Stomach (tissue), 9 donors: Measurements from ENCODE around the gene PET100. TPM values are rescaled to one million over a fixed set of nuclear protein-coding genes. Genes with fewer than 3 reads are reported as not detected.

Source experiments
- DNase-seq, 2 donors: peaks; one replicate each; pipeline versions ENCODE4 v3.0.0 to v3.0.0-alpha.2; 2013 to 2019
- H3K27ac ChIP-seq, 5 donors: fragments of 200-600 bp in 4 of 5; sonication (generic) in 4 of 5; one replicate each; pipeline ENCODE4 v1.5.1; 2013 to 2019; ENCODE audit warnings: mild to moderate bottlenecking in 1 of 5, moderate library complexity in 1 of 5
- H3K27me3 ChIP-seq, 3 donors: fragments of 200-600 bp; sonication (generic); one replicate each; pipeline ENCODE4 v1.5.1; 2017 to 2019; ENCODE audit warnings: mixed run types in 1 of 3
- H3K36me3 ChIP-seq, 4 donors: fragments of 200-600 bp; sonication (generic); 1 replicate in 3 of 4; 2 replicates in 1 of 4; pipeline ENCODE4 v1.5.1; 2016 to 2019
- H3K4me1 ChIP-seq, 4 donors: fragments of 200-600 bp; sonication (generic); one replicate each; pipeline ENCODE4 v1.5.1; 2016 to 2019
- H3K4me3 ChIP-seq, 4 donors: fragments of 200-600 bp; sonication (generic) in 3 of 4; one replicate each; pipeline ENCODE4 v1.5.1; 2016 to 2019; ENCODE audit warnings: mild to moderate bottlenecking in 1 of 4
- H3K9me3 ChIP-seq, 4 donors: fragments of 200-600 bp; sonication (generic); one replicate each; pipeline ENCODE4 v1.5.1; 2016 to 2019
- CTCF ChIP-seq, 7 experiments: fragments of 450-650 bp in 4 of 7; fragments of 200-600 bp in 3 of 7; sonication (generic) in 3 of 7; IDR thresholded peaks; one replicate each; pipeline ENCODE4 v1.5.1; 2016 to 2019; ENCODE audit warnings: antibody characterized with exemption in 7 of 7, control low read depth in 2 of 7, mild to moderate bottlenecking in 1 of 7
- EP300 ChIP-seq: sonication (generic); formaldehyde crosslinking; IDR thresholded peaks from one replicate; pipeline ENCODE4 v1.6.1; 2017; ENCODE audit warnings: antibody characterized with exemption
- POLR2A ChIP-seq, 4 donors: fragments of 450-650 bp; IDR thresholded peaks; one replicate each; pipeline ENCODE4 v1.6.1; 2016; ENCODE audit warnings: antibody characterized with exemption in 4 of 4, control low read depth in 2 of 4, mild to moderate bottlenecking in 1 of 4, moderate library complexity in 1 of 4
- POLR2AphosphoS5 ChIP-seq, 3 donors: sonication (generic); formaldehyde crosslinking; IDR thresholded peaks; one replicate each; pipeline ENCODE4 v1.6.1; 2016; ENCODE audit warnings: antibody characterized with exemption in 3 of 3
- WGBS, 5 donors: extraction: QIAGEN DNeasy Blood & Tissue Kit in 3 of 5; methylation state at CpG; one replicate each; pipeline versions ENCODE4 v1.1.5 to v1.1.7; 2013 to 2018; 5-methylcytosine and 5-hydroxymethylcytosine counted together
- intact Hi-C: fragments of 100-400 bp; cut with DNase I; formaldehyde crosslinking; loops from one replicate; pipeline ENCODE4 v1.15.1; 2023; ENCODE audit warnings: low total_unique reads
- polyA plus RNA-seq, 3 donors: library from polyadenylated mRNA; stranded (reverse); fragments of 200-250 nt; gene quantifications; one replicate each; pipeline ENCODE4 v1.2.3, GENCODE V29; 2013
- total RNA-seq, 5 donors: library from RNA; depleted of rRNA; stranded (reverse); fragments of >200 nt; gene quantifications; one replicate each; pipeline versions ENCODE4 v1.1.0 to v1.2.3, GENCODE V29; 2014 to 2016
- donor health status: healthy with polysubstance abuse.
- donor health status: Bipolar disorder and iron deficiency.
- donor health status: healthy.

PET100 gene
- total and polyA plus RNA-seq, 8 donors, result 0.89 to 197 (median 28.1) TPM

GRCh38 chr19:7648265-7649014, 18.8 kb downstream of the PET100 start:
- Histone ChIP-seq H3K36me3 (peaks cover 0 to 34% (median 30%) of the 10 kb centered on the region in 4 donors), H3K27ac (no peak overlapping the region), H3K4me3 (no peak overlapping the region), H3K4me1 (peaks cover 0 to 31% (median 14%) of the 10 kb centered on the region in 4 donors), H3K27me3 (peaks cover 0 to 40% (median 0%) of the 10 kb centered on the region in 3 donors), H3K9me3 (no peaks in the 10 kb centered on the region)
- TF ChIP-seq POLR2A (IDR thresholded peaks at IDR 0.05) (no peak), CTCF (IDR thresholded peaks at IDR 0.05) (no peak), EP300 (no peak), POLR2AphosphoS5 (IDR thresholded peaks at IDR 0.05) (no peak)
- DNase-seq, result no peak
- intact Hi-C loops, result no loop called here
- 67 to 85% (median 76%) methylated on average over 15 of the region's 15 CpGs for WGBS, 5 donors

GRCh38 chr19:7650148-7650547, 20.6 kb downstream of the PET100 start:
- 33 to 45% (median 38%) methylated on average over 2 of the region's 2 CpGs for WGBS, 5 donors
- intact Hi-C loops, result loop anchor here (5.0 kb wide), 1 partner anchor 152 kb away; no protein-coding TSS in a partner anchor
- Histone ChIP-seq H3K4me1 (peaks cover 0 to 17% (median 14%) of the 10 kb centered on the region in 4 donors), H3K27me3 (peaks cover 0 to 33% (median 0%) of the 10 kb centered on the region in 3 donors), H3K36me3 (peaks cover 0 to 25% (median 22%) of the 10 kb centered on the region in 4 donors), H3K27ac (no peak overlapping the region), H3K9me3 (no peaks in the 10 kb centered on the region), H3K4me3 (no peak overlapping the region)
- TF ChIP-seq POLR2AphosphoS5 (IDR thresholded peaks at IDR 0.05) (no peak), POLR2A (IDR thresholded peaks at IDR 0.05) (no peak), CTCF (IDR thresholded peaks at IDR 0.05) (no peak), EP300 (no peak)
- no peak for DNase-seq

DNA sequence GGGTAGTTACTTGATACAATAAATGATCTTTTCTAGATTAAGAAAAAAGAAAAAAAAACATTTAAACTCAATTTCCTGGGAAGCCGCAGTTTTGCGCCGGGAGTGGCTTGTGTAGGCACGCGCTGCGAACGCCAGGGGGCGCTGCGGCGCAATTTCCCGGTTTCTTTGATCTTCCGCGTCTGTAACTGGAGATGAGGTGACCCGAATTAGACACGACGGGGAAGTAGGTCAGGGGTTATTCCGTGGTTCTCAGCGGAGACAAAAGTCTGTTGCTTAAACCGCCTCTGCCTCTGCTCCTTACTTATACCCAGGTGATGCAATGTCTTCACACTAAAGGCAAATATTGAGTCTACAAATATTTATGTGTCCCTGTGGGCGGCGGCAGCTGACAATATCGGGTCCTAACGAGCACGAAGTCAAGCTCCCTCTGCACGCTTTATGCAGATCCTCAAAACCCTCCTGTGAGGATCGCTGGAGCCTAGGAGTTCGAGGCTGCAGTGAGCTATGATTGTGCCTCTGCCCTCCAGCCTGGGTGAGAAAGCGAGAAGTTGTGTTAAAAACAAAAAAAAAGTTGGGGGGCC, 22.6 kb downstream of the PET100 start:
- intact Hi-C loops, result loop anchor here (5.0 kb wide), 1 partner anchor 150 kb away; no protein-coding TSS in a partner anchor
- peak; percentile 91 to 93 for DNase-seq
- Histone ChIP-seq H3K36me3 (peaks cover 0 to 8% (median 6%) of the 10 kb centered on the region in 4 donors), H3K4me3 (peak overlapping the region in 2 of 4 donors; percentile 13 to 29), H3K27ac (peak overlapping the region in 4 of 5 donors; percentile 11 to 78 (median 47)), H3K27me3 (peaks cover 0 to 13% (median 0%) of the 10 kb centered on the region in 3 donors), H3K4me1 (peaks cover 0 to 17% (median 14%) of the 10 kb centered on the region in 4 donors), H3K9me3 (no peaks in the 10 kb centered on the region)
- WGBS, 5 donors, result 4 to 5% (median 4%) methylated on average over 28 of the region's 28 CpGs
- TF ChIP-seq CTCF (IDR thresholded peaks at IDR 0.05), result peak in 6 of 7 experiments; percentile 63 to 99 (median 98)
- TF ChIP-seq POLR2AphosphoS5 (IDR thresholded peaks at IDR 0.05), result peak in 2 of 3 donors; percentile 38 to 47
- TF ChIP-seq POLR2A (IDR thresholded peaks at IDR 0.05), result no peak
- no peak for TF ChIP-seq EP300

DNA sequence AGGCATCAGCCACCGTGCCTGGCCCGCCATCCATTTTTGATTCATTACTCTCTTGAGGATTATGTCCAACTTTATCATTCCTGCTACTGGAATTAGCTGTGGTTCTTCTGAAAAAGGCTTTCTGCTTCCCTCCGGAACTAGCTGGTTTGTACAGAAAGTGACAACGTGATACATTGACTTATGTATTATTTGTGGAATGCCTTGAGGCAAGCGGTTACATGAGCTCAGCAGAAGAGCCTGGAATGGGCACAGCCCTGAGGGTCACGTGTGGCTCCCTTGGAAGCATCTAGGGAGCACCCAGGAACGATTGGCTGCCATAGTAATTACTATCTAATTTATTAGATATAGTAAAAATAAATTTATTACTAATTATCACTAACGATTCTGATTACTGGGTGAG, 24.8 kb downstream of the PET100 start:
- WGBS, 5 donors, result 49 to 63% (median 57%) methylated on average over 8 of the region's 8 CpGs
- Histone ChIP-seq H3K36me3 (no peaks in the 10 kb centered on the region), H3K27me3 (peaks cover 0 to 16% (median 0%) of the 10 kb centered on the region in 3 donors), H3K4me1 (peaks cover 0 to 24% (median 14%) of the 10 kb centered on the region in 4 donors), H3K4me3 (no peak overlapping the region), H3K9me3 (no peaks in the 10 kb centered on the region), H3K27ac (peak overlapping the region in 1 of 5 donors; percentile 35)
- no peak for TF ChIP-seq CTCF (IDR thresholded peaks at IDR 0.05)
- TF ChIP-seq POLR2A (IDR thresholded peaks at IDR 0.05), result no peak
- TF ChIP-seq POLR2AphosphoS5 (IDR thresholded peaks at IDR 0.05), result no peak
- no peak for TF ChIP-seq EP300
- no peak for DNase-seq
- intact Hi-C loops, result loop anchor here (5.0 kb wide), 1 partner anchor 148 kb away; no protein-coding TSS in a partner anchor
